NCI-H2196 treated with DMSO at 0.1 percent for 48 hours (cell line): Measurements from ENCODE around the gene CDK5R2.
A peak's percentile ranks its signal among the peaks of the same experiment; 100 is the strongest.

Source experiments
- DNase-seq: peaks from one replicate; lab custom pipeline; 2025; ENCODE audit not compliant: unreplicated experiment; lab: John Stamatoyannopoulos, UW

The CDK5R2 gene

DNA sequence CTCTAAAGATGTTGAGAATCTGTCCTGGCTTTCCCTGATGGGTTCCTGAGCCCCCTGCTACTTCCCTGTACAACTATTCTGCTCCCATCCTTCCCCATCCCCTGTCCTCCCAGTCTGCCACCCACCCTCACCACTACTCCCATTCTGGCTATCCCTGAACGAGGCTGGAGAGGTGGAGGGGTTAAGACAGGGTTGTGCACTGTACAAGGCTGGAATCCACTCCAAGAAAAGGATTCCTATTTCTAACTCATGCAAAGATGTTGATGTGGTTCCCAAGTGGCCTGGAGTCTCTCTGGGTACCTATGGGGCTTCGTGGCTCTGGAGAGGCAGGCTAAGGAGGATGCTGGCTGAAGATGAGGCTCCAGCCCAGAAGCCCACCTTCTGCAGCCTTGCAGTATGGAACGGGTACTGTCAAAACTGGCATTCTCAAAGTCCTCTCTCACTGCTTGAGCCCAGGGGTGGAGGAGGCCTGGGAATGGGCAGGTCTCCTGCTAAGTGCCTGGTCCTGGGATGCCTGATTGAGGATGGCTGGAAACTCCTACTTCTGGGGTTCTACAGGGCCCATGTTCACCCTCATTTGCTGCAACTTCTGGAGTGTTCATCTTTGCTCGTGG is 26.8 kb downstream of the CDK5R2 start:
- no peak for DNase-seq

DNA sequence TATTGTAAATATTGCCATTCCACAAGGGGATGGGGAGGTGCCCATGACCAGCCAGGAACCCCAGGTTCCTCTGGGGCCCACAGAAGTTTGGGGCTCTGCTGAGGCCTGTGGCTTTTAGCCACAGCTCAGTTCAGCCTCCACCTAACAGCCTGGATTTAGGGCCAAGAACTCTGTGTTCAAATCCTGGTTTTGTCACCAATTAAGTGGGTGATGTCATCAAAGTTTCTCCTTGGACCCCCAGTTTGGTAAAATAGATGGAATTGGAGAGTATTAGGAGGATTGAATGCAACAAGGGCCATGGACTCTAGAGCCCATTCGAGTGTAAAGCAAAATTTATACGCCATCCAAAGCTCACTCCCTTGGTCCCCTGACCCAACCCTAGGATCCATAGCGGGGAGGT is 28.7 kb downstream of the CDK5R2 start:
- DNase-seq, result no peak

- no peak for DNase-seq
Measured at GRCh38 chr2:218988650-218989049, 29.2 kb downstream of the CDK5R2 start.

DNA sequence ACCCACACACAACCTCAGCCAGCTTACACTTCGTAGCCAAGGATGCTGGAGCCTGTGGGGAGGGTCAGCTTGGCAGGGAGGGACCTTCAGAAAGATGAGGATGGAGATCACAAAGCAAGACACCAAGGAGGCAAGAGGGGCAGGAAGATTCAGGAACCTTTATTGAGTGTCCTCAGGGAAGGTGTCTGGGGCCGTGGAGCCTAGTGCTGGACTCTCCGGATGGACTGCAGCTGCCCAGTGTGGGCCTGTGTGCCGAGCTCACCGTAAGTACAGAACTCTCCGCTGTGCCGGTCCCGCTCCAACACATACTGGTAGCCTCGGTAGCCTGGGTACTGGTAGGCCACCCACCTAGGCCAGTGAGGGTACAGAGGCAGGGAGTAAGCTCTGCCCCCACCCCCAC is 30.6 kb downstream of the CDK5R2 start:
- DNase-seq, result no peak

DNA sequence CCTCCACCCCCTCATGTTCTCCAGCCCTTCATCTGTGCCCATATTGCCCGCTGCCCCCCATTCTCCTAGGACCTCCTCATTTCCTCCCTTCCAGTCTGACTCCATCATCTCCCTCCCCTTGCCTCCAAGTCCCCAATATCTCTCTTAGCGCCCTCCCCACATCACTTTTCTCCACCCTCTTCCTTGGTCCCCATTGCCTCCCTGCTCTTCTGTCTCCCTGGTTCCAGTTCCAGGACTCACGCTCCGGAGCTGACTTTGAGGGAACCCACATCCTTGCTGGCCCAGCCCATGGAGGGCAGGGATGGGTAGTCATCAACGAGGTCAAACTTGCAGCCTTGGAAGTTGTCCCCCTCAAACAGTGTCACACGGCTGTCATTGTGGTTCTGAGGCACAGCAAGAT is 31.1 kb downstream of the CDK5R2 start:
- no peak for DNase-seq

- no peak for DNase-seq
Measured at GRCh38 chr2:218991674-218992168, 32.3 kb downstream of the CDK5R2 start.

DNA sequence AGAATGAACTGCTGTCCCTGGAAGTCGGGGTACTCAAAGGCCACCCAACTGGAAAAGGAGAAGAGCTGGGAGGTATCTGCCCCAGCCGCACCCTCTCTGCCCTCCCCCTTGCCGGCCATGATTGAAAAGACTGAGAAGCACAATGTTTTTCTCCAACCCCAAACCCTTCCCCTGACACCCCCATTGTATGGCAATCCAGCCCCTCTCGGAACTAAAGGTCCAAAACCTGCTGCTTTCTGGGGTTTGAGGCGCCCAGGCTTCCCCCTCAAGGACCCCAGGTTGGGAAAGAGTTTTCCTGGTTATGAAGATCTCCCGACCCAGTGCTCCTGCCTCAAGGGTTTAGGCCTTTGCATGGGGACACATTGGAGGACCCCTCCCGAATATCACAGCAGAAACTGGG is 32.7 kb downstream of the CDK5R2 start:
- DNase-seq, result no peak

GRCh38 chr2:218992703-218993344 is 33.4 kb downstream of the CDK5R2 start:
- no peak for DNase-seq

GRCh38 chr2:218993345-218994315 is 34.2 kb downstream of the CDK5R2 start, which contains the start of gene CRYBA2:
Gene CRYBA2, minus strand, starts transcription at chr2:218993422. Its CDS starts 246 bp downstream, at chr2:218993176.
- no peak for DNase-seq

- no peak for DNase-seq
Measured at GRCh38 chr2:218995561-218995960, 36.1 kb downstream of the CDK5R2 start.

GRCh38 chr2:218995972-218996711 is 36.7 kb downstream of the CDK5R2 start:
- peak; percentile 89 for DNase-seq

DNA sequence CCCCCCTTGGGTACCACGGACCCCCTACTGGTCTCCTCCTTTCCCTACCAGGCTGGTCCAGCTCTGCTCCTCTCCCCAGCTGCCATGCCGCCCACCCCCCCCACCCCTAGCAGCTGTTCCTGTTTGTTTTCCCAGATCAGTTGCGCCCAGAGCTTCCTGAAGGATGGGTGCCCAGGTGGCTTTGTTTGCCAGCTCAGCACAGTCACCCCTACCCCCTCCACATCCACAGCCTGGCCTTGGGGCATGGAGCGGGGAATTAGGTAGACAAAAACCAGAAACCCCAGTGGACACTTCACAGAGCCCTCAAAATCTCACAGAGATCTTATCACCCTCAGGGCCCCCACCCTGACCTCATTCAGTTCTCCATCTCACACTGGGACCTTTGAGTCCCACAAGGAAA is 37.5 kb downstream of the CDK5R2 start:
- DNase-seq, result peak; percentile 81

- no peak for DNase-seq
Measured at GRCh38 chr2:218997731-218998130, 38.3 kb downstream of the CDK5R2 start.

GRCh38 chr2:218998414-218999002 is 39.0 kb downstream of the CDK5R2 start:
- DNase-seq, result no peak

DNA sequence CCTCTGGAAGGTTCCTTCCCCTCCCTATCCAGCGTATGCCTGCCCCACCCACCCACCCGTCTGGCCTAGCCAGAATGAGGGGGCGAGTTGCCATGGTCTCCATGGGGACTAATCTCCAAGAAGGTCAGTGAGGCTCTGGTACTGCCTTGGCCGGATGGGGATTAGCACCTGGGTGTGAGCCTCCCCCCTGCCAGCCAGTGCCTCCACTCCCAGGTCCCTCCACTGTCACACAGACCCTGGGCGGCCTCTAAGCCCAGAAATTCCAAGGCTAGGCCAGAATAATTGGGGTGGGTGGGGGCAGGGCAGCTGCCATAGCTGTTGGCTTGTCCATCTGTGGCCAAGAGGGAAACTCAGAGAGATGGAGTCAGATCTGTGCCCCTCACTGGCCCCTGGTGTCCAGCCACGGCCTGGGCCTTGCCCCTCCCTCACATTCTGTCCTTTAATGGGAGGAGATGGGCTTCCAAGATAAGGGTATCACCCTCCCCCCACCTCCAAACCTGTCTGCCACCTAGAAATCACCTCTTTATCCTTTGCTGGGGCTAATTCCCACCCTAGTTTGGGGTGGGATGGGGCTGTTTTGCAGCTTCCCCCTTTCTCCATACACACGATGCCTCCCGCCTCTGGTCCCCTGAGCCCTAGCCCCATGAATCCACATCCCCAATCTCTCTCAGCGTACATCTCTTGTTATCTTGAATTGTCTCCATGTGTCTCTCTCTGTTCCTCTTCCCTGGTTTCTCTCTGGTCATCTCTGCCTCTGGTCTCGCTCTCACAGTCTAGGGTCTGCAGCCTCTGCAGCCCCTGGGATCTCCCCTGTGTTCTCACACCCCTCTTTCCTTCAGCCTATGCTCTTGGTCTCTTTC is 39.8 kb downstream of the CDK5R2 start:
- DNase-seq, result peak; percentile 52

DNA sequence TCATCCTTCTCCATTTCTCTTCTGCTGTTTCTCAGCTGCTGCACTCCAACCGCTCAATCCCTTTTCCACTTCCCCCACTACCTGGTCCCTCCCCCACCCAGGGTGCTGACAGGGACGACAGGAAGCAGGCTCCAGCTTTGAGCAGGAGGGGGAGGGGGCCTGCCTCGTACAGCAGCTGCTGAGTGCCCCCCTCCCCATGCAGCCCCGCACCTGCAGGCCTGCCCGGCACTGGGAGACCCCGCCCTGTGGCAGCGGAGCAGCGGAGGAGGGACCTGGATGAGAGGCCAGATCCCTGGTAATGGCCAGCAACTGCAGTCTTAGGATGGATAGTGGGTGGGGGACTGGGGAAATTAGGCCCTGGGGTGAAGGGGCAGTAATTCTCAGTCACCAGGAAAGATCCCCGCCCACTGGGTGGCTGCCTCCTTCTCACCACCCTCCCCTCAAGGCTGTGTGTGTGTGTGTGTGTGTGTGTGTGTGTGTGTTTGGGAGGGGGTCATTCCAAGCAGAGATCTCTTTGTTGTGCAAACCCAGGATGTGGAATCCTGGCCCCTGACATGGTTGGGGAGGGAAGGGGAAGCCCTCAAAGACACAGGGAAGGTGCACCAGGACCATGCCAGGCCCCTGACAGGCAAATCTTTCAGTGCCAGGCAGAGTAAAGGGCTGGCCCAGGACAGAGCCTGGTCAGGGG is 40.6 kb downstream of the CDK5R2 start:
- DNase-seq, result peak; percentile 89

DNA sequence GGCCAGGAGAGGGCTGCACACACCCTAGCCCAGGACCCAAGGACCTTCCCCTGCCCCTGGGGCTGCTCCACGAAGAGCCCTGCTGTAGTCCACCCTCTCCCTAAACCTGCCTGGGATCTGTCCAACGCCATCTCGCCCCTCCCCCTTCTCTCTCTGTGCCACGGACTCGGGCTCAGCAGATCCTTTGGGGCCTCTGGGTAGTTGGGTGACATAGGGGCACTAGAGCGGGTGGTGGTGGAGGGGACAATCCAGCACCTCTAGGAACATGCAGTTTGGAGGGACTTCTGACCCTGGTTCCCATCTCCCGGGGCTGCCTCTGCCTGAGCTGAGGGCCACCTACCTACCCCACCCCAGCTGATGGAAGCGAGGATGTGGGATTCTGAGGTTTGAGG is 41.1 kb downstream of the CDK5R2 start:
- peak; percentile 50 for DNase-seq

GRCh38 chr2:219001100-219001576 is 41.7 kb downstream of the CDK5R2 start:
- DNase-seq, result no peak
